Naive thymus-derived CD8-positive, alpha-beta T cell (primary cell): ENCODE data around the gene LRP4. TPM values are rescaled to one million over a fixed set of nuclear protein-coding genes. Genes with fewer than 3 reads are reported as not detected.

Source experiments
- ATAC-seq, 2 donors: fragments of 150-1000 bp; cut with Tn5 transposase in 1 of 2; sonication (Bioruptor Pico), chemical (Tn5 transposase) in 1 of 2; 1 replicate in 1 of 2; 2 replicates in 1 of 2; pipeline ENCODE4 v1.10.0; 2021; ENCODE audit warnings: mild to moderate bottlenecking in 2 of 2, moderate library complexity in 2 of 2
- POLR2A ChIA-PET: fragments of 350-600 bp; sonication (Branson Sonifier 250); formaldehyde crosslinking; loops from one replicate; lab custom pipeline; 2021; ENCODE audit warnings: antibody characterized with exemption; lab: Charles Lee
- DNase-seq, 10 donors: peaks; one replicate each; pipeline versions ENCODE4 v3.0.0 to v3.0.0-alpha.2; 2020 to 2022
- H3K27ac Mint-ChIP-seq, 10 donors: one replicate each; pipeline ENCODE4 v1.8.0; 2020 to 2022; ENCODE audit warnings: mild to moderate bottlenecking in 10 of 10, mixed read lengths in 10 of 10, moderate library complexity in 4 of 10, inconsistent platforms in 1 of 10
- H3K27me3 Mint-ChIP-seq, 5 donors: one replicate each; pipeline ENCODE4 v1.8.0; 2021 to 2022; ENCODE audit warnings: mixed read lengths in 5 of 5
- H3K36me3 Mint-ChIP-seq, 3 donors: one replicate each; pipeline ENCODE4 v1.8.0; 2020 to 2022; ENCODE audit warnings: mixed read lengths in 3 of 3, mild to moderate bottlenecking in 2 of 3, inconsistent platforms in 1 of 3
- H3K4me1 Mint-ChIP-seq, 4 donors: one replicate each; pipeline ENCODE4 v1.8.0; 2021 to 2022; ENCODE audit warnings: mixed read lengths in 4 of 4
- H3K4me3 Mint-ChIP-seq, 10 donors: one replicate each; pipeline ENCODE4 v1.8.0; 2020 to 2022; ENCODE audit warnings: mild to moderate bottlenecking in 10 of 10, mixed read lengths in 10 of 10, moderate library complexity in 6 of 10, inconsistent platforms in 1 of 10
- H3K9me3 Mint-ChIP-seq, 9 donors: one replicate each; pipeline ENCODE4 v1.8.0; 2020 to 2022; ENCODE audit warnings: mixed read lengths in 9 of 9, mild to moderate bottlenecking in 3 of 9, inconsistent platforms in 1 of 9, moderate library complexity in 1 of 9
- polyA plus RNA-seq, 3 donors: library from polyadenylated mRNA; unstranded; fragments of 300-500 nt; fragmentation: Illumina TruSeq; gene quantifications; one replicate each; pipeline ENCODE4 v1.2.3, GENCODE V29; 2021
- total RNA-seq, 8 experiments: library from RNA in 2 of 8; stranded (reverse) in 2 of 8; gene quantifications; one replicate each; pipeline ENCODE4 v1.2.3 and lab custom pipeline; 2021 to 2026

Gene LRP4
- total and polyA plus RNA-seq, 5 experiments from 2014 or later = not detected

DNA sequence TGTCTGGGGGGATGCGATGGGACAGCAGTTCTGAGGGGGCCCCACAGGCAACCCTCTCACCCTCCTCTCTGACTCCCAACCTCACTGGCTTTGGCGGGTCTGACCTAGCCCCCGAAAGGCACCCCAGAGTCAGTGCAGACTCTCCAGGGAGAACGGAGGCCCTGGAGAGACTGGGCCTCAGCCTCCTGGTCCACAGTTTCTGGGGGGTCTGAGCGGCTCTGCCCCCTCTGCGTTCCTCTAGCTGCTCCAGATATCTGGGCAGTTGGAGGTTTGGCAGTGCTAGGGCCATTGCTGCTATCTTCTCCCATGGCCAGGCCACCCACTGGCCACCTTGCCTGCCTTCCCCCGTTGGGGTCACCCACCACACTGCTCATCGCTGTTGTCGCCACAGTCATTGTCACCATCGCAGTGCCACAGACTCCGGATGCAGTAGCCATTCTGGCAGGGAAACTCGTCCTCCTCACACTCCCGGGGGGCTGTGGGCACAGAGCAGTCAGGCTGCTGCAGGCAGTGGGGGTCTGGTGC lies 18.8 kb downstream of the LRP4 start:
- DNase-seq (no peak), ATAC-seq (no peak)
- Mint-ChIP-seq H3K4me3 (no peak overlapping the region), H3K9me3 (no peaks in the 10 kb centered on the region), H3K27ac (no peak overlapping the region), H3K36me3 (no peaks in the 10 kb centered on the region), H3K4me1 (no peaks in the 10 kb centered on the region), H3K27me3 (peaks cover 0 to 3% (median 0%) of the 10 kb centered on the region in 5 donors)
- POLR2A ChIA-PET = no interaction called here

DNA sequence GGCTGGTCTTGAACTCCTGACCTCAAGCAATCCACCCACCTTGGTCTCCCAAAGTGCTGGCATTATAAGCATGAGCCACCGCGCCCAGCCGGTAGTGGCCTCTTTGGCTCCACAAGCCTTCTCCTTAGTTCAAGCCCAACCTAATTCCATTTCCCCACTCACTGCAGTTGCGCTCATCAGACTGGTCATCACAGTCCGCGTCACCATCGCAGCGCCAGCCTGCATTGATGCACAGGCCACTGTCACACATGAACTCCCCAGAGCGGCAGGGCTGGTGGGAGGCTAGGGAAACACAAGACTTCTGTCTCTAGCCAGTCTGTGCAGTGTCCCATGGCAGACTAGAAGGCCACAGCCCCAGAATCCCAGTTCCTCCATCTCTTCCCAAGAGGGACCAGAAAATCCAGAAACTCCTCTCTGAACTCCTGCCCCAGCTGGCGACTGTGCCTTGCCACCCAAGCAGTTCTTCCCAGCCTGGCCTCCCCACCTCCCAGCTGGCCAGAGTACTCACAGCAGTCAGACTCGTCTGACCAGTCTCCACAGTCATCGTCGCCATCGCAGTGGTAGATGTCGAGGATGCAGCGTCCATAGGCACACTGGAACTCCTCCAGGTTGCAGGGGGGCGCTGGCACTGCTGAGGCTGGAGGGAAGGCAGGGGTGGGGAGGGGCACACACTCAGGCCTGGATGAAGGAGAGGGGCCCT lies 19.8 kb downstream of the LRP4 start:
- H3K27me3 Mint-ChIP-seq = peaks cover 0 to 1% (median 0%) of the 10 kb centered on the region in 5 donors
- no peaks in the 10 kb centered on the region for H3K36me3 Mint-ChIP-seq
- H3K27ac Mint-ChIP-seq = no peak overlapping the region
- POLR2A ChIA-PET = no interaction called here
- no peak overlapping the region for H3K4me3 Mint-ChIP-seq
- H3K4me1 Mint-ChIP-seq = no peaks in the 10 kb centered on the region
- DNase-seq = no peak
- no peak for ATAC-seq
- H3K9me3 Mint-ChIP-seq = no peaks in the 10 kb centered on the region

DNA sequence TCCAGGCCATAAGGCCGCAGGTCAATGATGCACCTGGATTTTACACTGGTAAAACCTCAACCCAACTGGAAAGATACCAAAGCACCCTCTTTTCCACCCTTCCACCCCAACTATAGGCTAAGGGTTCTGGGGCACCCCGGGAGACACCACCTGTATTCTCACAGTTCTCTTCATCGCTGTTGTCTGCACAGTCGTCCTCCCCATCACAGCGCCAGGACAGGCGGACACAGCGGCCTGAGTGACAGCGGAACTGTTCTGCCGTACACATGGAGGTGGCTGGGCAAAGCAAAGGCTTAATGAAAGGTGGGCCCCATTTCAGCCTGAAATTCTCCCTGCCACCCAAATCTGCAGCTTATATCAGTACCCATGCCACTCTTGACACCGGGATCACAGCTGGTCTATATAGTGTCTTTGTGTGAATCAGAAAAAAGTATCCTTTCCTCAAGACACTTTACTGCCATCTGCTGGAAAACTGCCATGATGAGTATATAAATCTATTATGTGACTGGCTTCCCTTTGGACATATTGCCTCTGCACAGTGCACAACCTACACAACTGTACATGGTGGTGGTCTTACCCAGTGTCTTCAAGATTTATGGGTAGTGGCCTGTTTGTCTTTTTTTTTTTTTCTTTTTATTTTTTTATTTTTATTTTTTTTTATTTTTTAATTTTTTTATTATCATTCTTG lies 21.5 kb downstream of the LRP4 start:
- H3K27me3 Mint-ChIP-seq = peaks cover 0 to 1% (median 0%) of the 10 kb centered on the region in 5 donors

DNA sequence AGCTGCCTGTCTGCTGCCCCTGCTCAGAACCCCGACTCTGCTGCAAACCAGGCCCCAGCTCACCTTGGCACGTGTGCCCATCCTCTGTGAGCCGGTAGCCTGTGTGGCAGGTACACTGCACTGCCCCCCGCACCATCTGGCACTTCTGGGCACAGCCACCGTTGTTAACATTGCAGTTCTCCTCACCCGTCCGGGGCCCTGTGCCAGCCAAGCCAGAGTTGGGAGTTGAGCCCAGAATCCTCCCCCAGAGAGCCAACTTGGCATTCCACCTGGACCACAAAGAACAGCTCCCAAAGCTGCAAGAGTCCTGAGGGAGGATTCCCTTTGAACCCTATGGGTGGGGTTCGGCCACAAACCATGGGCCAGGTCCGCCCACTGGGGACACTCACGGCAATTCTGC lies 22.5 kb downstream of the LRP4 start:
- ATAC-seq (no peak), DNase-seq (no peak)
- Mint-ChIP-seq H3K4me1 (no peaks in the 10 kb centered on the region), H3K36me3 (no peaks in the 10 kb centered on the region), H3K4me3 (no peak overlapping the region), H3K27me3 (no peaks in the 10 kb centered on the region), H3K27ac (peak overlapping the region in 1 of 10 donors; percentile 46), H3K9me3 (no peaks in the 10 kb centered on the region)
- POLR2A ChIA-PET = interaction anchor here (1.6 kb wide), 1 partner anchor 259 kb away, joined by 4 read pairs; no protein-coding TSS in a partner anchor

More for the DNA sequence above, 21.5 kb downstream of the LRP4 start:
- POLR2A ChIA-PET = no interaction called here
- peak in 1 of 2 donors; percentile 35 for ATAC-seq
- Mint-ChIP-seq H3K4me1 (no peaks in the 10 kb centered on the region), H3K27ac (no peak overlapping the region), H3K36me3 (no peaks in the 10 kb centered on the region), H3K9me3 (no peaks in the 10 kb centered on the region), H3K4me3 (no peak overlapping the region)
- no peak for DNase-seq

DNA sequence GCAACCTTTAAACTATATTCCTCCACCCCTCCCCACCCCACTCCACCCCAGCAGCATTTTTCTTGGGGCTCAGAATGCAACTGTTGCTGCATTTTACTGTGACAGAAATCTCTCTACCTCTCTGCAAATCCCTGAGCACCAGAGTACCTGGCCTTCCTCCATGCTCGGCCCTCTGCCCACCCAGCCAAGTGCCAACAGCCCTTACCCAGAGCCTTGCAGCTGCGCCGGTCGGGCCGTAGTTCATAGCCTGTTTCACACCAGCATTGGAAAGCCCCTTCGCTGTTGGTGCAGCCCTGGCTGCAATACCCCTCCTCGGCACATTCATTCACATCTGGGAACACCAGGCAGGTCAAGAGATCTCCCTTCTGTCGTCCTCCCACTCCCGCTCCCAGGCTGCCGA lies 23.4 kb downstream of the LRP4 start:
- DNase-seq (no peak), ATAC-seq (no peak)
- H3K9me3 Mint-ChIP-seq = no peaks in the 10 kb centered on the region
- no peaks in the 10 kb centered on the region for H3K36me3 Mint-ChIP-seq
- no peak overlapping the region for H3K27ac Mint-ChIP-seq
- peaks cover 0 to under 1% (median 0%) of the 10 kb centered on the region in 4 donors for H3K4me1 Mint-ChIP-seq
- POLR2A ChIA-PET = interaction anchor here (1.6 kb wide), 1 partner anchor 260 kb away, joined by 4 read pairs; no protein-coding TSS in a partner anchor
- H3K27me3 Mint-ChIP-seq = no peaks in the 10 kb centered on the region
- H3K4me3 Mint-ChIP-seq = no peak overlapping the region

DNA sequence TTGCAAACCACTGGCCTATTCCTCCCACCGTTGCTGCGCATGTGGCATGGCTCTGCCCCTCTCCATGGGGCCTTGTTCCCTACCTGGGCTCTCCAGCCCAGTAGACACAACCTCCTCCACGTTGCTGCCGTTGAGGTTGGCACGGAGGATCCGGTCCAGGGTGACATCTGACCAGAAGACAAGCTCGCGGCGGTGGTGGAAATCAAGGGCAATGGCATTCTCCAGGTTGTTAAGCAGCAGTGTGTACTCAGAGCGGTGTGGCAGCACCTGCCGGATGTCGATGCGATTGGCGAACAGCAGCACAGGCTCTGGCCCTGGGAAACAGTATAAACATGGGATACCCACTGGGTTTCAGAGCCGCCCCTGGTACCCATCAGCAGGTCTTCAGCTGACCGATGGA lies 23.8 kb downstream of the LRP4 start:
- Mint-ChIP-seq H3K4me1 (peaks cover 0 to 5% (median 2%) of the 10 kb centered on the region in 4 donors), H3K27ac (no peak overlapping the region), H3K9me3 (no peaks in the 10 kb centered on the region), H3K36me3 (no peaks in the 10 kb centered on the region), H3K4me3 (no peak overlapping the region), H3K27me3 (peaks cover 0 to under 1% (median 0%) of the 10 kb centered on the region in 5 donors)
- POLR2A ChIA-PET = interaction anchor here (0.7 to 1.6 kb wide), 2 partner anchors 260 to 266 kb away, joined by 4 read pairs; no protein-coding TSS in a partner anchor
- ATAC-seq = no peak
- no peak for DNase-seq

DNA sequence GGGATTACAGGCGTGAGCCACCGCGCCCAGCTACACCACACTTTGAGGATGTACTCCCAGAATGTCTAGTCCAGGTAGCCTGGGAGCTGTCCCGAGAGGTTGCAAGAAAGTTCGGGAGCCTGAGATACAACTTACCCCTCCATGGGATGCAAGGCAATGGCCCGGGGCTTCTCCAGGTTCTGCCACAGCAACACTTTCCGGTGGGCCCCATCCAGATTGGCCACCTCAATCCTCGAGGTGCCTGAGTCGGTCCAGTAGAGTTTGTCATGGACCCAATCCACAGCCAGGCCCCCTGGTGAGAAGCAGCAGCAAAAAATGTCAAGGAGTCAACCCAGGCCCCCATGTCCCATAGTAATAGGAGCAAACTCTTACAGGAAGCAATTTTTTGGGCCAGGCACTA lies 25.5 kb downstream of the LRP4 start:
- H3K27me3 Mint-ChIP-seq = peaks cover 0 to 4% (median 0%) of the 10 kb centered on the region in 5 donors
- no peak overlapping the region for H3K27ac Mint-ChIP-seq
- peaks cover 0 to 8% (median 2%) of the 10 kb centered on the region in 4 donors for H3K4me1 Mint-ChIP-seq
- POLR2A ChIA-PET = no interaction called here
- H3K36me3 Mint-ChIP-seq = no peaks in the 10 kb centered on the region
- no peak for ATAC-seq
- H3K9me3 Mint-ChIP-seq = no peaks in the 10 kb centered on the region
- DNase-seq = no peak
- no peak overlapping the region for H3K4me3 Mint-ChIP-seq

DNA sequence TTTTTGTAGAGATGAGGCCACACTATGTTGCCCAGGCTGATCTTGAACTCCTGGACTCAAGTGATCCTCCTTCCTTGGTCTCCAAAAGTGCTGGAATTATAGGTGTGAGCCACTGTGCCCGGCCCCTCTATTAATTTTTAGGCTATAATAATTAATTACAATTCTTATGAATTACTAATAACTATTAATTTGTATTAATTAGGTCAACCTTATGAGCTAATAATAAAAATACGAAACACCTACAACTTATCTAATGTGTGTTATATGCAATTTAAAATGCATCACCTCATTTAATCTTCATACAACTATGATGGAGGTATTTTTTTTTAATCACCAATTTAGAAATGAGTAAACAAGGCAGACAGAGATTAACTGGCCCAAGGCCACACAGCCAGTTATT lies 26.2 kb downstream of the LRP4 start:
- DNase-seq (no peak), ATAC-seq (no peak)
- POLR2A ChIA-PET = no interaction called here
- Mint-ChIP-seq H3K36me3 (no peaks in the 10 kb centered on the region), H3K4me3 (no peak overlapping the region), H3K27ac (no peak overlapping the region), H3K27me3 (peaks cover 0 to 4% (median 0%) of the 10 kb centered on the region in 5 donors), H3K9me3 (no peaks in the 10 kb centered on the region), H3K4me1 (peaks cover 0 to 8% (median 2%) of the 10 kb centered on the region in 4 donors)

DNA sequence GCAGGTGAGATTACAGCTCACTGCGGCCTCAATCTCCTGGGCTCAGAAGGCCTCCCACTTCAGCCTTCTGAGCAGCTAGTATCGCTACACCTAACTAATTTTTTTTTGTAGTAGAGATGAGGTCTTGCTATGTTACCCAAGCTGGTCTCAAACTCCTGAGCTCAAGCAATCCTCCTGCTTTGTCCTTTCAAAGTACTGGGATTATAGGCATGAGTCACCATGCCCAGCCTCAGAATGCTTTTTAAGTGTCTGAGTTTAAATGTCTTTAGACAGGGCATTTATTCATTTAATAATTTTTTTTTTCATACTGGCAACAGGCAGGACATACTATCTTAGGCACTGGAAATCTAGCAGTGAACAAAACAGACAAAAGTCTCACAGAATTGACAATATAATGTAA lies 27.7 kb downstream of the LRP4 start:
- no peaks in the 10 kb centered on the region for H3K36me3 Mint-ChIP-seq
- H3K4me1 Mint-ChIP-seq = peaks cover 0 to 8% (median 2%) of the 10 kb centered on the region in 4 donors
- POLR2A ChIA-PET = interaction anchor here (0.8 to 1.2 kb wide), 2 partner anchors 262 to 265 kb away, joined by 3 read pairs; no protein-coding TSS in a partner anchor
- H3K9me3 Mint-ChIP-seq = no peaks in the 10 kb centered on the region
- DNase-seq (no peak), ATAC-seq (no peak)
- peaks cover 0 to 10% (median 0%) of the 10 kb centered on the region in 5 donors for H3K27me3 Mint-ChIP-seq
- no peak overlapping the region for H3K27ac Mint-ChIP-seq
- no peak overlapping the region for H3K4me3 Mint-ChIP-seq

DNA sequence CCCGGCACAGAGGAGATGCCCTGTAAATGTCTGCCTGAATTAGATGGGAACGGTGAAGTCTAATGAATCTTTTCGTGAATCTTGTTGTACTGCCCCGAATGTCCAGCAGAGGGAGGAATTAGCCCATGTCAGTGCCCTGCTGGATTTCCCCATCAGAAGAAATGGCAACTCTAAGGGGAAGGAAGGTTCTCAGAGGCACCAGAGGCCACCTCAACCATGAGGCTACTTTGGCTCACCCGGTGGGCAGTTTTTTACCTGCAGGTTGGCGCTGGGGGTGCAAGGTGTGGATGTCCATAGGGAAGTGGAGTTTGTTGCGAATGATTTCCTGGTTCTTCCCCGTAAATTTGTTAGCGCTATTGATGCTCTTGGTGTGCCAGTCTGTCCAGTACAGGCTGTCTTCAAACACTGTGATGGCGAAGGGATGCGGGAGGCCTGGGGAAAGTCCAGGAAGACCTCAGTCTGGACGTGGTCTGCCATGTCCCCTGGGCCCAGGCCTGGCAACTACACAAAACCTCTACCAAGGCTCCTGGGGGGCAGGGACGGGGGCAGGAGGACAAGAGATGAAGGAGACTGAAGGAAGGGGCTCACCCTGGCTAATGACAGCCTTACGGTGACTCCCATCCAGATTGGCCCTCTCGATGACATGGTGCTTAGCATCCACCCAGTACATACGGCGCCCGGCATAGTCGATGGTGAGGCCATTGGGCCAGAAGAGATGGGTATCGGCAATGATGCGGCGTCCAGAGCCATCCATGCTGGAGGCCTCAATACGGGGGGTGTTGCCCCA lies 28.5 kb downstream of the LRP4 start:
- peak; percentile 89 to 94 for ATAC-seq
- H3K27ac Mint-ChIP-seq = peak overlapping the region in 2 of 10 donors; percentile 25 to 39
- H3K36me3 Mint-ChIP-seq = no peaks in the 10 kb centered on the region
- no peaks in the 10 kb centered on the region for H3K9me3 Mint-ChIP-seq
- no peak overlapping the region for H3K4me3 Mint-ChIP-seq
- POLR2A ChIA-PET = interaction anchor here (1.2 kb wide), 1 partner anchor 265 kb away, joined by 3 read pairs; no protein-coding TSS in a partner anchor
- peak; percentile 53 to 84 (median 74) for DNase-seq
- peaks cover 0 to 8% (median 2%) of the 10 kb centered on the region in 4 donors for H3K4me1 Mint-ChIP-seq
- H3K27me3 Mint-ChIP-seq = peaks cover 0 to 10% (median under 1%) of the 10 kb centered on the region in 5 donors

DNA sequence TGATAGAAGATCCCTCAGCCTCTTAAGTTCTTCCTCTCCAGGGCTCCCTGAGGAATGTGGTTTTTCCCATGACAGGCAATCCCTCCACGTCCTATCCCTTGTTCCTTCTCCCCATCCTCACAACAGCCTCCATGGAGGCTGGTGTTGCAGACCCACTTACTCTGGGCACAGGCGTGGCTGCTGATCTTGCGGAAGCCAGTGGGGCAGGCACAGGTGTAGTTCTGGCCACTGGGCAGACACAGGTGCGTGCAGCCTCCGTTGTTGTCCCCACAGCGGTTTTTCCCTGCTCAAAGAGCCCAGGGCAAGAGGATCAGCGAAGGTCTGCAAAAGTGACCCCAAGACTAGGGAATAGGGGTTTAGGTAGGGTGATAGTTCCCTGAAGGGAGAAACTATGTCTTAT lies 29.1 kb downstream of the LRP4 start:
- peak in 1 of 2 donors; percentile 11 for ATAC-seq
- POLR2A ChIA-PET = no interaction called here
- no peaks in the 10 kb centered on the region for H3K9me3 Mint-ChIP-seq
- DNase-seq = no peak
- no peak overlapping the region for H3K27ac Mint-ChIP-seq
- H3K4me3 Mint-ChIP-seq = no peak overlapping the region
- peaks cover 0 to 10% (median 1%) of the 10 kb centered on the region in 5 donors for H3K27me3 Mint-ChIP-seq
- H3K36me3 Mint-ChIP-seq = no peaks in the 10 kb centered on the region
- H3K4me1 Mint-ChIP-seq = peaks cover 0 to 8% (median 2%) of the 10 kb centered on the region in 4 donors

DNA sequence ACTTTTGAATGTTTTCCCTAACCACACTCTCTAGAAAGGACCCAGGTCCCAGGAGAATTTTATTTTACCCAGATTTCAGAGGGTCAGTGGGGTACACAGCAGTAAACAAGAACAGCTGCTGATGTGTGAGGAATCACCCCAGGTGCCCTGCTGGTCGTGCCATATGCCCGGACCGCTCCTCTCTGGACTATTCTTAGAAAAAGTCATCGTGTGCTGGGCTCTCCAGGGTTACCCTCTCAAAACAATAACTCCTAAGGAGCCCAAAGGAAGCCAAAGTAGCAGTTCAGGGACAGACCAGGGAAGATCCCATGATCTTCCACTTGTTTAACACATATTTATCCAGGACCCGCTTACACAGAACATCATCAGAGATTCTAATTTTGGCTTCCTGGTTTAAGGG lies 29.7 kb downstream of the LRP4 start:
- POLR2A ChIA-PET = interaction anchor here (3.0 kb wide), 1 partner anchor 265 kb away, joined by 11 read pairs; no protein-coding TSS in a partner anchor
- H3K9me3 Mint-ChIP-seq = no peaks in the 10 kb centered on the region
- H3K4me3 Mint-ChIP-seq = no peak overlapping the region
- ATAC-seq (no peak), DNase-seq (no peak)
- no peaks in the 10 kb centered on the region for H3K36me3 Mint-ChIP-seq
- H3K27me3 Mint-ChIP-seq = peaks cover 0 to 13% (median 1%) of the 10 kb centered on the region in 5 donors
- H3K4me1 Mint-ChIP-seq = peaks cover 0 to 8% (median 2%) of the 10 kb centered on the region in 4 donors
- no peak overlapping the region for H3K27ac Mint-ChIP-seq
